Mesenchymal stem cell (in vitro differentiated cells and primary cell): ENCODE results near the gene TRIM22.

Experiments used
- DNase-seq: peaks from one replicate; pipeline ENCODE4 v3.0.0-alpha.2; 2013
- H2AFZ ChIP-seq: one replicate; pipeline ENCODE4 v1.6.1; 2013; ENCODE audit warnings: low read depth, mild to moderate bottlenecking, control low read depth, inconsistent platforms, low read length, moderate library complexity
- H2AK5ac ChIP-seq: 2 replicates; pipeline ENCODE4 v1.6.1; 2013; ENCODE audit warnings: low read length, moderate library complexity, mild to moderate bottlenecking, inconsistent platforms; ENCODE audit not compliant: severe bottlenecking
- H2BK120ac ChIP-seq: one replicate; pipeline ENCODE4 v1.6.1; 2013; ENCODE audit warnings: low read depth, mild to moderate bottlenecking, inconsistent platforms, low read length, moderate library complexity
- H2BK12ac ChIP-seq, 2 experiments: one replicate each; pipeline ENCODE4 v1.6.1; 2013; ENCODE audit warnings: inconsistent platforms in 2 of 2, low read length in 2 of 2, mild to moderate bottlenecking in 2 of 2, moderate library complexity in 2 of 2, control low read depth in 1 of 2
- H2BK15ac ChIP-seq: one replicate; pipeline ENCODE4 v1.6.1; 2013; ENCODE audit warnings: mild to moderate bottlenecking, low read depth, inconsistent platforms; ENCODE audit not compliant: poor library complexity, severe bottlenecking
- H2BK5ac ChIP-seq: 2 replicates; pipeline ENCODE4 v1.6.1; 2013; ENCODE audit warnings: low read depth, mild to moderate bottlenecking, low read length, control low read depth, inconsistent platforms; ENCODE audit not compliant: poor library complexity, severe bottlenecking
- H3K14ac ChIP-seq, 2 experiments: one replicate each; pipeline ENCODE4 v1.6.1; 2013; ENCODE audit warnings: inconsistent platforms in 2 of 2, low read length in 2 of 2, control low read depth in 1 of 2, mild to moderate bottlenecking in 1 of 2, moderate library complexity in 1 of 2
- H3K18ac ChIP-seq, 2 experiments: one replicate each; pipeline ENCODE4 v1.6.1; 2013; ENCODE audit warnings: inconsistent platforms in 2 of 2, low read length in 2 of 2, control low read depth in 1 of 2, low read depth in 1 of 2, mild to moderate bottlenecking in 1 of 2
- H3K23ac ChIP-seq, 2 experiments: one replicate each; pipeline ENCODE4 v1.6.1; 2013; ENCODE audit warnings: inconsistent platforms in 2 of 2, low read length in 2 of 2, mild to moderate bottlenecking in 2 of 2, moderate library complexity in 2 of 2, control low read depth in 1 of 2
- H3K27ac ChIP-seq: 2 replicates; pipeline ENCODE4 v1.5.1; 2013; ENCODE audit warnings: mild to moderate bottlenecking, moderate library complexity, low read length, control low read depth, inconsistent platforms; ENCODE audit not compliant: poor library complexity, severe bottlenecking
- H3K27me3 ChIP-seq, 2 experiments: 2 replicates each; pipeline versions ENCODE4 v1.6.1 to v1.7.0; 2013; ENCODE audit warnings: low read length in 2 of 2, mild to moderate bottlenecking in 2 of 2, moderate library complexity in 2 of 2, control low read depth in 1 of 2, inconsistent platforms in 1 of 2; ENCODE audit not compliant: control insufficient read depth in 1 of 2, insufficient read depth in 1 of 2
- H3K36me3 ChIP-seq, 2 experiments: 2 replicates each; pipeline versions ENCODE4 v1.6.1 to v1.7.0; 2013; ENCODE audit warnings: low read length in 2 of 2, control low read depth in 1 of 2, inconsistent platforms in 1 of 2, low read depth in 1 of 2, mild to moderate bottlenecking in 1 of 2; ENCODE audit not compliant: insufficient read depth in 2 of 2, control insufficient read depth in 1 of 2
- H3K4ac ChIP-seq, 2 experiments: one replicate each; pipeline ENCODE4 v1.6.1; 2013; ENCODE audit warnings: inconsistent platforms in 2 of 2, low read length in 2 of 2, mild to moderate bottlenecking in 2 of 2, moderate library complexity in 2 of 2, control low read depth in 1 of 2, low read depth in 1 of 2
- H3K4me1 ChIP-seq: 2 replicates; pipeline ENCODE4 v1.6.1; 2013; ENCODE audit warnings: low read depth, low read length, control low read depth; ENCODE audit not compliant: control insufficient read depth, insufficient read depth
- H3K4me2 ChIP-seq: 2 replicates; pipeline ENCODE4 v1.6.1; 2013; ENCODE audit warnings: low read length, mild to moderate bottlenecking, inconsistent platforms; ENCODE audit not compliant: poor library complexity, severe bottlenecking
- H3K4me3 ChIP-seq, 2 experiments: 2 replicates each; pipeline versions ENCODE4 v1.5.1 to v1.7.0; 2013; ENCODE audit warnings: low read length in 2 of 2, mild to moderate bottlenecking in 2 of 2, control low read depth in 1 of 2, low read depth in 1 of 2; ENCODE audit not compliant: insufficient read depth in 1 of 2
- H3K79me1 ChIP-seq: replicated peaks from 2 replicates; pipeline ENCODE4 v1.6.1; 2013; ENCODE audit warnings: mild to moderate bottlenecking, control low read depth, low read length, inconsistent platforms; ENCODE audit not compliant: poor library complexity, severe bottlenecking
- H3K9ac ChIP-seq: 2 replicates; pipeline ENCODE4 v1.7.0; 2013; ENCODE audit warnings: mild to moderate bottlenecking, low read length, moderate library complexity
- H3K9me3 ChIP-seq: 2 replicates; pipeline ENCODE4 v1.7.0; 2013; ENCODE audit warnings: mild to moderate bottlenecking, low read length; ENCODE audit not compliant: control insufficient read depth
- H4K8ac ChIP-seq: one replicate; pipeline ENCODE4 v1.6.1; 2013; ENCODE audit warnings: inconsistent platforms, mild to moderate bottlenecking, low read length, moderate library complexity
- H4K91ac ChIP-seq: one replicate; pipeline ENCODE4 v1.6.1; 2013; ENCODE audit warnings: mild to moderate bottlenecking, low read length, inconsistent platforms
- WGBS: methylation state at CpG from one replicate; pipeline ENCODE4 v1.1.7; 2013; ENCODE audit warnings: mixed read lengths; 5-methylcytosine and 5-hydroxymethylcytosine counted together

The TRIM22 gene

DNA sequence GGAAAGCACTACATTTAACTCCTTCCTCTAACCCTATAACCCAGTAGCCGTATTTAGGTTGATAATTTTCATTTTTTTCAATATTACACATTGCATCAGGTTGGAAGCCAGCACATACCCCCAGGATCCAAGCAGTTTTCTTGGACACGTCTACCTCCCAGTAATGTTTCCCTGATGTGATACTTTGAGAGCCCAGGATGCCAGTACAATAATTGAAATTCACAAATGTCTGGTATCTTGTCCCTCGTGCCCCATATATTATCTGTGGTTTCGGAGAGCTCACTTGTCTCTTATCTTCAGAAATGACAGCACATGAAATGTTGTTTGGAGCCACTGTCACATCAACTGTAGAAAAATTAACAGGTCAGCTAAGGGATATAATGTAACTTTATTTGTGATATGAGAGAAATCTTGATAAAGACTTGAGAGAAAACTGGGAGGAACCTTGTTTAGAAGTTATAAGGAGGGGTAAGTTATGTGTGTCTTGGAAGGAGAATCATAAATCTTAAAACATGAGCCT lies 24.5 kb upstream of the TRIM22 start:
- no peak overlapping the region for H3K4ac ChIP-seq
- no peaks in the 10 kb centered on the region for H3K9me3 ChIP-seq
- H4K8ac ChIP-seq = no peak overlapping the region
- H3K4me2 ChIP-seq = no peak overlapping the region
- no peak overlapping the region for H2AK5ac ChIP-seq
- H3K14ac ChIP-seq = no peak overlapping the region
- no peak overlapping the region for H3K4me3 ChIP-seq
- H2BK120ac ChIP-seq = no peak overlapping the region
- no peak overlapping the region for H4K91ac ChIP-seq
- peaks cover 14% of the 10 kb centered on the region for H3K79me1 ChIP-seq
- no peak for DNase-seq
- H3K9ac ChIP-seq = no peak overlapping the region
- H3K27ac ChIP-seq = no peak overlapping the region
- H3K18ac ChIP-seq = no peak overlapping the region
- H2BK12ac ChIP-seq = no peak overlapping the region
- no peak overlapping the region for H2BK5ac ChIP-seq
- 98% methylated on average over 4 of the region's 4 CpGs for WGBS
- H3K27me3 ChIP-seq = no peaks in the 10 kb centered on the region
- H3K23ac ChIP-seq = no peak overlapping the region
- H3K36me3 ChIP-seq = peaks cover 21 to 41% of the 10 kb centered on the region in 2 experiments
- no peak overlapping the region for H2AFZ ChIP-seq
- no peak overlapping the region for H2BK15ac ChIP-seq
- H3K4me1 ChIP-seq = no peaks in the 10 kb centered on the region

DNA sequence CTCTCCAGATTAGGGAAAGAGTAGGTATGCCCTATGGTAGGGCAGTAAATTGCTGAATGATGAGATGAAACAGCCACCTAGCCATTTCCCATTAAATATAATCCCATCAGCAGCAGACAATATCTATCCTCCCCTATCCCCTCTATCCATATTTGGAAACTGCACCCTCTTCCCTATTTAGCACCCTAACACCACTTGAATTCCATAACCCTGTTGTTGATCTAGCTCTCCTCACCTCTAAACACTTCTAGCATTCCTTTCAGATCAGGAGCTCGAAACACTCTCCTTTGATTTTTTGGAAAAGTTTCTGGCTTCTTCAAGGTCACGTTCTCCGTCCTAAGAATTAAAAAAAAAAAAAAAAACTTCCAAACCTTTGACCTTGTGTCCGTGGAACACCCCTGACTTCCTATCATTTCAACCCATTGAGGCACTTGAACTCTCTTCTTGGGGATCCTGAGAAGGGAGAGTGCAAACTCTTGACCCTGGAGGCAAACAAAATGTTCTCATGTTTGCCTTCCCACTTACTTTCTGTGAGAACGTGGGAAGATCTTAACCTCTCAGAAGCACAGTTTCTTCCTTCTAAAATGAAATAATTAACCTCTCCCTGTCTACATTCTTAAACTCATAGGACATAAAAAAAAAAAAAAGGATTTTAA lies 23.7 kb upstream of the TRIM22 start:
- Histone ChIP-seq H3K4me3 (no peak overlapping the region), H3K9me3 (no peaks in the 10 kb centered on the region), H3K27me3 (no peaks in the 10 kb centered on the region), H3K36me3 (peaks cover 21 to 47% of the 10 kb centered on the region in 2 experiments), H3K79me1 (peaks cover 17% of the 10 kb centered on the region), H4K91ac (no peak overlapping the region), H2BK15ac (no peak overlapping the region), H2BK12ac (no peak overlapping the region), H3K14ac (no peak overlapping the region), H3K4me1 (peaks cover under 1% of the 10 kb centered on the region), H2BK5ac (no peak overlapping the region), H2AK5ac (no peak overlapping the region), H3K9ac (no peak overlapping the region), H3K4ac (no peak overlapping the region), H2BK120ac (no peak overlapping the region), H4K8ac (no peak overlapping the region), H3K23ac (no peak overlapping the region), H3K27ac (no peak overlapping the region), H3K4me2 (no peak overlapping the region), H2AFZ (no peak overlapping the region), H3K18ac (no peak overlapping the region)
- no peak for DNase-seq
- WGBS = 89% methylated on average over 5 of the region's 5 CpGs

DNA sequence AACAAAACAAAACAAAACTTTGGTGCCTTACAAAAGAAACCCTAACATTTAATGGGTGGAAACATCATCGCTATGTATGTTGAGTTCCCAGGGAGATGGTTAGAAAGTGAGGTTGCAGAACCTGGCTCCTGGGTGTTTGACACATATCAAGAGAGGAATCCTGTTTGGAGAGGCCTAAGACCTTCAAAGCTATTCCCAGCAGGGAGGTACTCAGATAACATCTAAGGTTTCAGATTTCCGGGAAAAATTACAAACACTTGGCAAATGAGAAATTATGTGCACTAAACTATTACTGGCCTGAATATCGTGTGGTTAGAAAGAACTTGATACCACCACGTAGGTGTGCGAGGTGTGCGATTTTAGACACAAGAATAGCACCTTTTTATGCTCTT lies 23.2 kb upstream of the TRIM22 start:
- H3K23ac ChIP-seq = no peak overlapping the region
- no peak overlapping the region for H3K4me2 ChIP-seq
- H2BK15ac ChIP-seq = no peak overlapping the region
- H2BK12ac ChIP-seq = no peak overlapping the region
- H3K4ac ChIP-seq = no peak overlapping the region
- no peak overlapping the region for H3K14ac ChIP-seq
- H3K9me3 ChIP-seq = no peaks in the 10 kb centered on the region
- H3K27me3 ChIP-seq = no peaks in the 10 kb centered on the region
- H2BK5ac ChIP-seq = no peak overlapping the region
- H2AFZ ChIP-seq = no peak overlapping the region
- H3K4me1 ChIP-seq = peaks cover 1% of the 10 kb centered on the region
- H3K27ac ChIP-seq = no peak overlapping the region
- no peak overlapping the region for H3K9ac ChIP-seq
- H4K91ac ChIP-seq = no peak overlapping the region
- H2AK5ac ChIP-seq = no peak overlapping the region
- DNase-seq = no peak
- H3K4me3 ChIP-seq = no peak overlapping the region
- WGBS = 99% methylated on average over 6 of the region's 6 CpGs
- no peak overlapping the region for H2BK120ac ChIP-seq
- H3K18ac ChIP-seq = no peak overlapping the region
- H3K36me3 ChIP-seq = peaks cover 21 to 48% of the 10 kb centered on the region in 2 experiments
- no peak overlapping the region for H4K8ac ChIP-seq
- peaks cover 18% of the 10 kb centered on the region for H3K79me1 ChIP-seq

DNA sequence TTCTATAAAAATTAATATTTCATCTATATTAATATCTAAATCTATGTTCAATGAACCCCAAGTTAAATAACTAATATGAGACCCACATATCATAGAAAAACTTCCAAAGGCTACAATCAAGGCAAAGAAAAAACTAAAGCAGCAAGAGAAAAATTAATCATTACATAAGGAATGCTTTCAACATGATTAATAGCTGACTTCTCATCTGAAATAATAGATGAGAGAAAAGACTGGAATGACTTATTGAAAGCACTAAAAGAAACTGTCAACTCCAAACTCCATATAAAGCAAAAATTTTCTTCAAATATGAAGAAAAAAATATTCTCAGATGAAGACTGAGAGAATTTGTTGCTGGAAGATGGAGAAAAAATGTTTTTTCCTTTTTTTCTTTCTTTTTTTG lies 17.8 kb upstream of the TRIM22 start:
- Histone ChIP-seq H3K36me3 (peaks cover 11 to 31% of the 10 kb centered on the region in 2 experiments), H3K79me1 (peaks cover 11% of the 10 kb centered on the region), H3K27me3 (no peaks in the 10 kb centered on the region), H2BK120ac (no peak overlapping the region), H3K18ac (no peak overlapping the region), H2BK15ac (no peak overlapping the region), H2AK5ac (no peak overlapping the region), H3K14ac (no peak overlapping the region), H4K8ac (no peak overlapping the region), H4K91ac (no peak overlapping the region), H3K23ac (no peak overlapping the region), H3K27ac (peak overlapping the region; percentile 46), H3K4me3 (no peak overlapping the region), H3K4ac (no peak overlapping the region), H3K9me3 (no peaks in the 10 kb centered on the region), H2BK5ac (no peak overlapping the region), H3K4me1 (peaks cover 4% of the 10 kb centered on the region), H2BK12ac (no peak overlapping the region), H3K4me2 (no peak overlapping the region), H2AFZ (no peak overlapping the region), H3K9ac (no peak overlapping the region)
- DNase-seq = no peak
